PC-9 (cell line): ENCODE measurements around the gene GFPT1. TPM values are rescaled to one million over a fixed set of nuclear protein-coding genes. Genes with fewer than 3 reads are reported as not detected.

Source experiments
- BruUV-seq: library from RNA; stranded (reverse); fragments of 400-500 nt; replicated peaks from 2 replicates; lab custom pipeline; 2021; lab: Mats Ljungman, UMichigan
- CTCF ChIA-PET: fragments of 300-600 bp; sonication (Branson Sonifier 250); formaldehyde crosslinking; loops from one replicate; lab custom pipeline; 2022; ENCODE audit warnings: antibody characterized with exemption; lab: Charles Lee
- POLR2A ChIA-PET: fragments of 300-600 bp; sonication (Branson Sonifier 250); formaldehyde crosslinking; loops from one replicate; lab custom pipeline; 2022; ENCODE audit warnings: antibody characterized with exemption; ENCODE audit not compliant: unreplicated experiment; lab: Charles Lee
- DNase-seq, 2 experiments: peaks; one replicate each; pipeline versions ENCODE4 v3.0.0 to v3.0.0-alpha.2; 2015 to 2022; ENCODE audit warnings: mixed read lengths in 1 of 2
- H2AFZ ChIP-seq: fragments of 200-600 bp; sonication (generic); 2 replicates; pipeline ENCODE4 v1.8.1; 2017; ENCODE audit warnings: antibody characterized with exemption
- H3F3A ChIP-seq: fragments of 200-600 bp; sonication (generic); 2 replicates; pipeline ENCODE4 v1.8.1; 2017; ENCODE audit warnings: antibody characterized with exemption, mild to moderate bottlenecking, low read depth; ENCODE audit not compliant: insufficient read depth
- H3K27ac ChIP-seq: fragments of 200-600 bp; sonication (generic); 2 replicates; pipeline ENCODE4 v1.6.1; 2016; ENCODE audit warnings: mixed run types
- H3K27me3 ChIP-seq: fragments of 200-600 bp; sonication (generic); 2 replicates; pipeline ENCODE4 v1.6.1; 2016; ENCODE audit warnings: low read depth, mixed run types; ENCODE audit not compliant: insufficient read depth
- H3K36me3 ChIP-seq: fragments of 200-600 bp; sonication (generic); 2 replicates; pipeline ENCODE4 v1.6.1; 2016; ENCODE audit warnings: low read depth, mixed run types
- H3K4me1 ChIP-seq: fragments of 200-600 bp; sonication (generic); replicated peaks from 2 replicates; pipeline ENCODE4 v1.6.1; 2016; ENCODE audit warnings: mixed run types; ENCODE audit not compliant: insufficient read depth
- H3K4me2 ChIP-seq: fragments of 200-600 bp; sonication (generic); 2 replicates; pipeline ENCODE4 v1.6.1; 2017; ENCODE audit warnings: mixed run types
- H3K4me3 ChIP-seq: fragments of 200-600 bp; sonication (generic); 2 replicates; pipeline ENCODE4 v1.6.1; 2016; ENCODE audit warnings: mixed run types
- H3K79me2 ChIP-seq: fragments of 200-600 bp; sonication (generic); 2 replicates; pipeline ENCODE4 v1.6.1; 2017; ENCODE audit warnings: low read depth, mixed run types
- H3K9me2 ChIP-seq: fragments of 200-600 bp; sonication (generic); 2 replicates; pipeline ENCODE4 v1.8.1; 2017; ENCODE audit warnings: mild to moderate bottlenecking; ENCODE audit not compliant: insufficient read depth
- H3K9me3 ChIP-seq: fragments of 200-600 bp; sonication (generic); 2 replicates; pipeline ENCODE4 v1.8.1; 2016; ENCODE audit warnings: low read depth; ENCODE audit not compliant: insufficient read depth
- H4K20me1 ChIP-seq: fragments of 200-600 bp; sonication (generic); 2 replicates; pipeline ENCODE4 v1.8.1; 2017; ENCODE audit not compliant: insufficient read depth
- CTCF ChIP-seq: fragments of 200-600 bp; sonication (generic); conservative IDR thresholded peaks from 2 replicates; pipeline ENCODE4 v1.6.1; 2017; ENCODE audit warnings: mixed run types, antibody characterized with exemption, mild to moderate bottlenecking, moderate library complexity
- EZH2 ChIP-seq: fragments of 200-600 bp; sonication (generic); IDR thresholded peaks from 2 replicates; pipeline ENCODE4 v1.8.0; 2017; ENCODE audit warnings: antibody characterized with exemption, low read depth
- intact Hi-C: fragments of 100-400 bp; cut with micrococcal nuclease; formaldehyde crosslinking; loops from one replicate; pipeline ENCODE4 v1.10.0; 2022; ENCODE audit not compliant: unreplicated experiment
- total RNA-seq: library from RNA; stranded (reverse); gene quantifications from 2 replicates; pipeline ENCODE4 v1.2.3, GENCODE V29; 2021

Gene GFPT1
- total RNA-seq, 1 experiment from 2014 or later = 58.3 TPM

- no peaks in the 10 kb centered on the region for H4K20me1 ChIP-seq
- H3K79me2 ChIP-seq = no peaks in the 10 kb centered on the region
- ChIA-PET POLR2A (no interaction called here), CTCF (no interaction called here)
- H2AFZ ChIP-seq = no peak overlapping the region
- intact Hi-C loops = no loop called here
- DNase-seq = no peak
- H3K4me2 ChIP-seq = no peak overlapping the region
- no peak overlapping the region for H3K4me3 ChIP-seq
- H3K9me2 ChIP-seq = no peaks in the 10 kb centered on the region
- no peaks in the 10 kb centered on the region for H3F3A ChIP-seq
- no peak overlapping the region for H3K27ac ChIP-seq
- no peaks in the 10 kb centered on the region for H3K9me3 ChIP-seq
- H3K4me1 ChIP-seq = no peaks in the 10 kb centered on the region
- no peaks in the 10 kb centered on the region for H3K36me3 ChIP-seq
- no peaks in the 10 kb centered on the region for H3K27me3 ChIP-seq
- no TSS peak for BruUV-seq
- TF ChIP-seq CTCF (no peak), EZH2 (no peak)
Observed at GRCh38 chr2:69287544-69287943, 99.5 kb downstream of the GFPT1 start.

- ChIA-PET POLR2A (no interaction called here), CTCF (no interaction called here)
- TF ChIP-seq EZH2 (no peak), CTCF (no peak)
- H3K79me2 ChIP-seq = no peaks in the 10 kb centered on the region
- no peaks in the 10 kb centered on the region for H4K20me1 ChIP-seq
- H3K4me3 ChIP-seq = no peak overlapping the region
- H3F3A ChIP-seq = no peaks in the 10 kb centered on the region
- no TSS peak for BruUV-seq
- no peak overlapping the region for H3K4me2 ChIP-seq
- intact Hi-C loops = no loop called here
- no peaks in the 10 kb centered on the region for H3K27me3 ChIP-seq
- H2AFZ ChIP-seq = no peak overlapping the region
- H3K4me1 ChIP-seq = no peaks in the 10 kb centered on the region
- no peaks in the 10 kb centered on the region for H3K36me3 ChIP-seq
- H3K27ac ChIP-seq = no peak overlapping the region
- H3K9me3 ChIP-seq = no peaks in the 10 kb centered on the region
- DNase-seq = no peak
- no peaks in the 10 kb centered on the region for H3K9me2 ChIP-seq
Observed at GRCh38 chr2:69285379-69285894, 101.6 kb downstream of the GFPT1 start.

- H3K4me1 ChIP-seq = no peaks in the 10 kb centered on the region
- BruUV-seq = no TSS peak
- H3K9me3 ChIP-seq = no peaks in the 10 kb centered on the region
- no peak overlapping the region for H3K4me3 ChIP-seq
- H4K20me1 ChIP-seq = no peaks in the 10 kb centered on the region
- H3K27ac ChIP-seq = no peak overlapping the region
- no peaks in the 10 kb centered on the region for H3F3A ChIP-seq
- H3K27me3 ChIP-seq = no peaks in the 10 kb centered on the region
- H3K9me2 ChIP-seq = no peaks in the 10 kb centered on the region; the same call in 1 of the 2 replicates
- DNase-seq = no peak
- ChIA-PET POLR2A (no interaction called here), CTCF (no interaction called here)
- intact Hi-C loops = no loop called here
- no peak for TF ChIP-seq EZH2
- TF ChIP-seq CTCF = no peak
- H2AFZ ChIP-seq = no peak overlapping the region
- H3K36me3 ChIP-seq = no peaks in the 10 kb centered on the region
- H3K4me2 ChIP-seq = no peak overlapping the region
- no peaks in the 10 kb centered on the region for H3K79me2 ChIP-seq
Observed at GRCh38 chr2:69280796-69281412, 106.1 kb downstream of the GFPT1 start.
